ENCODE results near the gene HIGD2A. TPM values are rescaled to one million over a fixed set of nuclear protein-coding genes. Genes with fewer than 3 reads are reported as not detected.

HIGD2A gene
- total and polyA plus RNA-seq, 7 donors, result 201 to 457 (median 235) TPM

DNA sequence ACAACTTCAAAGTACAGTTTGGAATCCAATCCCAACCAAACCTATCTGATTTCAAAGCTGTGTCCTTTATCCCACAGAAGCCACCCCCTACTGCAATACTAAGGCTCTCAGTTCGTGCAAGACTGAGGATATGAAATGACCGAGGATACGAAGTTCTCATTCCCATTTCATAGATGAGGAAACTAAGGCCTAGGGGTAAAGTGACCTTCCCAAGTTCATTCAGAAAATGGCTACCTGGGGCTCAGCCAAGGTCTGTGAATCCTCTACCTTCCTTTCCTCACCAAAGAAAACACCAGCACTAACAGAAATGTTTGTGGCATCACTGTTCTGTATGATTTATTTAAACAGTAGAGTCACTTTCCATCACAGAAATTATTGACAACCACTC, 32.4 kb upstream of the HIGD2A start:
- H3K9me3 ChIP-seq, result no peaks in the 10 kb centered on the region
- H3K4me3 ChIP-seq, result no peak overlapping the region
- H3K27me3 ChIP-seq, result no peaks in the 10 kb centered on the region
- 95 to 97% methylated on average over 3 of the region's 3 CpGs for WGBS, 2 donors
- intact Hi-C loops (cut with DNase I), result no loop called here
- no peak for TF ChIP-seq POLR2A (IDR thresholded peaks at IDR 0.05)
- TF ChIP-seq EP300 (IDR thresholded peaks at IDR 0.05), result no peak
- TF ChIP-seq, protein P1, sequence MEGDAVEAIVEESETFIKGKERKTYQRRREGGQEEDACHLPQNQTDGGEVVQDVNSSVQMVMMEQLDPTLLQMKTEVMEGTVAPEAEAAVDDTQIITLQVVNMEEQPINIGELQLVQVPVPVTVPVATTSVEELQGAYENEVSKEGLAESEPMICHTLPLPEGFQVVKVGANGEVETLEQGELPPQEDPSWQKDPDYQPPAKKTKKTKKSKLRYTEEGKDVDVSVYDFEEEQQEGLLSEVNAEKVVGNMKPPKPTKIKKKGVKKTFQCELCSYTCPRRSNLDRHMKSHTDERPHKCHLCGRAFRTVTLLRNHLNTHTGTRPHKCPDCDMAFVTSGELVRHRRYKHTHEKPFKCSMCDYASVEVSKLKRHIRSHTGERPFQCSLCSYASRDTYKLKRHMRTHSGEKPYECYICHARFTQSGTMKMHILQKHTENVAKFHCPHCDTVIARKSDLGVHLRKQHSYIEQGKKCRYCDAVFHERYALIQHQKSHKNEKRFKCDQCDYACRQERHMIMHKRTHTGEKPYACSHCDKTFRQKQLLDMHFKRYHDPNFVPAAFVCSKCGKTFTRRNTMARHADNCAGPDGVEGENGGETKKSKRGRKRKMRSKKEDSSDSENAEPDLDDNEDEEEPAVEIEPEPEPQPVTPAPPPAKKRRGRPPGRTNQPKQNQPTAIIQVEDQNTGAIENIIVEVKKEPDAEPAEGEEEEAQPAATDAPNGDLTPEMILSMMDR (IDR thresholded peaks at IDR 0.05), result no peak
- no peak for TF ChIP-seq POLR2AphosphoS5 (IDR thresholded peaks at IDR 0.05)
- no peak for DNase-seq
- peaks cover 7 to 77% (median 14%) of the 10 kb centered on the region in 4 donors for H3K36me3 ChIP-seq
- H3K4me1 ChIP-seq, result peaks cover 0 to 18% (median 14%) of the 10 kb centered on the region in 4 donors
- no peak overlapping the region for H3K27ac ChIP-seq

DNA sequence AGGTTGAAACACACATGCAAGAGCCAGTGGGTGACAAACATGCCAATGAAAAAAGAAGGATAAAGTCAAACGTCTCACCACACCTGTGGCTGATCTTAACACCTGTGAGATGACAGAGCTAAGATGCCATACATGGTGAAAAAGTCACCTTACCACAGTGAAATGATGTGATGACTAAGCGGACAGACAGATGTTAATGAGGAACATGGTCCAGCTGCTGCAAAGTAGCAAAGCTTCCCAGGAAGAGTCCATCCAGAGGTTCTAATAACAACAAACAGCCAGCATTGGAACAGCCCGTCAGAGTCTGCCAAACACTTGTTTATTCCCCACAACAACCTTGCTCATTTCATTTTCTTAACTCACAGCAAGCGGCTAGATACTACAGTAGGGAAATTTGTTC, 28.9 kb upstream of the HIGD2A start:
- Histone ChIP-seq H3K27ac (no peak overlapping the region), H3K9me3 (no peaks in the 10 kb centered on the region), H3K4me1 (peaks cover 0 to 28% (median 20%) of the 10 kb centered on the region in 4 donors), H3K27me3 (no peaks in the 10 kb centered on the region), H3K36me3 (peaks cover 0 to 43% (median 2%) of the 10 kb centered on the region in 4 donors), H3K4me3 (no peak overlapping the region)
- intact Hi-C loops (cut with DNase I), result loop anchor here (5.0 kb wide), 1 partner anchor 178 kb away; the partner anchor contains the start of gene RNF44
- TF ChIP-seq POLR2A (IDR thresholded peaks at IDR 0.05), result no peak
- TF ChIP-seq, protein P1 (IDR thresholded peaks at IDR 0.05), result no peak
- no peak for TF ChIP-seq POLR2AphosphoS5 (IDR thresholded peaks at IDR 0.05)
- no peak for TF ChIP-seq EP300 (IDR thresholded peaks at IDR 0.05)
- WGBS, 2 donors, result 66% methylated on average over 4 of the region's 4 CpGs
- DNase-seq, result no peak

DNA sequence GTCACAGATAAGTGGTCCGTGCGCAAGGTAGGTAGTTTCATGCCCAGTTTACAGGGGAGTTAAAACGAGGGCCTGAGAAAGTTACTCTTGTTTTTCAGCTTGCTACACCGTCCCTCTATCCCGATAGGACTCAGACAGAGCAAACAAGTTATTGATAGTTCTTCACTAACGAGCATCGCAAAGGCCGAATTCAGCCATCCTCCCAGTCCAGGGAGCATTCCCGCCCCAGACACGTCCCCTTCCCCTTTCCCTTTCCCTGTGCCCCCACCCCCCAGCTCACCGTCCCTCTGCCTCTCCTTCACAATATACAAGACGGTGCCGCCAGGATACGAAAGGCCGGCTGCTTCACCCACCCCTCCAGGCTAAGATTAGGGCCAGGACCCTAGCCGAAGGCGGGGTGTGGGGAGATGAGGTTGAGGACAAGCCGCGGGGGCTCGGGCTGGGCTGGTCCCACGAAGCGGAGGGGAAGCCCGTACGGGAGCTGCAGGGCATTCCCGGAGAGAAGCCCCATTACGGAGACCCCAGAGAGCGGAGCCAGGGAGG, 27.6 kb upstream of the HIGD2A start:
- peak overlapping the region; percentile 72 to 99 (median 80) for H3K4me3 ChIP-seq
- H3K27me3 ChIP-seq, result no peaks in the 10 kb centered on the region
- 2 to 3% methylated on average over 27 of the region's 27 CpGs for WGBS, 2 donors
- intact Hi-C loops (cut with DNase I), result loop anchor here (5.0 kb wide), 1 partner anchor 176 kb away; the partner anchor contains the start of gene RNF44
- H3K9me3 ChIP-seq, result no peaks in the 10 kb centered on the region
- no peak for TF ChIP-seq POLR2AphosphoS5 (IDR thresholded peaks at IDR 0.05)
- TF ChIP-seq, protein P1 (IDR thresholded peaks at IDR 0.05), result peak in 1 of 4 experiments; percentile 0
- peaks cover 0 to 31% (median 23%) of the 10 kb centered on the region in 4 donors for H3K4me1 ChIP-seq
- no peak for DNase-seq
- H3K36me3 ChIP-seq, result peaks cover 0 to 30% (median 2%) of the 10 kb centered on the region in 4 donors
- H3K27ac ChIP-seq, result peak overlapping the region; percentile 72 to 87 (median 84)

DNA sequence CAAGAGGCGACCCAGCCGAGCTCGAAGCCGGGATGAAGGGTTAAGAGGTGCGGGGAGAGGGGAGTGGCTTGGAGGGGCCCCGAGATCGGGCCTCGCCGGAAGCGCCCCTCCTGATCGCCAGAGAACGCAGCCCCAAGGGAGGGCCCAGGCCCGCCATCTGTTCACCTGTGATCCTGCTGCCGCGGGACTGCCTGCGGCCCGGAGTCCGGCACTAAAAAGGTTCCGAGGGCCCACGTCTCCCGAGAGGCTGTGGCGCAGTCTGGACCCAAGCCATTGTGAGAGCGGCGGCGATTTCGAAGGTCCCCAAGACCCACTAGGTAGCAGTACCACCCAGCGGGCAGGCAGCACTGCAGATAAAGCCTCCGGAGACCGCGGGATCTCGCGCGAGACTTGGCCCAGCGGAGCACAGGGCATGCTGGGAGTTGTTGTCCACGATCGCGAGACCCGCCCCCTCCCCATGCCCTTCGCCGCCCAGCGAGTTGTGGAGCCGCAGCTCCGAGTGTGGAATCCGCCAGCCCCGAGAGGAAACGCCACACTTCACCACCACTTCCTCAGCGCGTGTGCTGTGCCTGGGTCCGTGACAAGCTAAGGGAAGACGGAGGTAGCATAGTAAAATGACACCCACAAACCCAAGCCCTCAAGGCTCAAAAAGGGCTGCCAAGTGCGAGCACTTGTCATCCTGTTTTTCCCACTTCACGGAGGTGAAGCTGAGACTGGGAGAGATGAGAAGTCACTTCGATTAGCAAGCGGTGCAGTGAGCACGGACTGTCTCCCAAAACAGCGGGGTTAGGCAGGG, 26.9 kb upstream of the HIGD2A start, which contains the start of gene KIAA1191:
Gene KIAA1191, minus strand, starts transcription at position 328 of the 796 bp plus-strand sequence. CDS start 2,256 bp downstream, outside the sequence.
- no peaks in the 10 kb centered on the region for H3K9me3 ChIP-seq
- peaks cover 0 to 23% (median 2%) of the 10 kb centered on the region in 4 donors for H3K36me3 ChIP-seq
- TF ChIP-seq, protein P1 (IDR thresholded peaks at IDR 0.05), result peak in 2 of 4 experiments; percentile 3 to 9
- TF ChIP-seq EP300 (IDR thresholded peaks at IDR 0.05) (no peak), POLR2AphosphoS5 (IDR thresholded peaks at IDR 0.05) (peak; percentile 89 to 98 (median 93)), POLR2A (IDR thresholded peaks at IDR 0.05) (peak; percentile 55 to 85)
- DNase-seq, result peak; percentile 96
- H3K27ac ChIP-seq, result peak within 1 kb of the TSS; percentile 72 to 87 (median 84)
- H3K27me3 ChIP-seq, result no peaks in the 10 kb centered on the region
- H3K4me3 ChIP-seq, result peak within 1 kb of the TSS; percentile 72 to 99 (median 80)
- 1 to 4% methylated on average over 56 of the region's 56 CpGs for WGBS, 2 donors
- intact Hi-C loops (cut with DNase I), result loop anchor here (5.0 kb wide), 1 partner anchor 176 kb away; the partner anchor contains the start of gene RNF44
- peaks cover 0 to 36% (median 29%) of the 10 kb centered on the region in 4 donors for H3K4me1 ChIP-seq
